ENCODE results near the gene MKNK2.
"Not testable (repeated sequence)": the region's sequence is repeated elsewhere in the genome, so short reads cannot be mapped to it uniquely, and the experiment has no call there.

MKNK2 gene

GRCh38 chr19:1989513-1990229 is 61.4 kb downstream of the MKNK2 start:
- DNase-seq: no peak

- not testable (repeated sequence) for DNase-seq
Observed at GRCh38 chr19:1988464-1988863, 62.6 kb downstream of the MKNK2 start.

Data from OCI-M1 (cell line).